T-cell (primary cell): ENCODE results near the gene ADAMTS10. TPM values are rescaled to one million over a fixed set of nuclear protein-coding genes. Genes with fewer than 3 reads are reported as not detected.
A peak's percentile ranks its signal among the peaks of the same experiment; 100 is the strongest.

Experiments used
- ATAC-seq, 4 experiments: fragments of 200-7000 bp in 3 of 4; fragments of 150-1000 bp in 1 of 4; cut with Tn5 transposase; replicated peaks in 1 of 4; 1 replicate in 3 of 4; 2 replicates in 1 of 4; pipeline ENCODE4 v1.10.0; 2021; ENCODE audit warnings: moderate library complexity in 3 of 4, mild to moderate bottlenecking in 2 of 4, moderate number of reproducible peaks in 1 of 4
- CTCF ChIA-PET, 2 donors: fragments of 300-600 bp; sonication (Branson Sonifier 250); formaldehyde crosslinking; loops; one replicate each; lab custom pipeline; 2022; ENCODE audit warnings: antibody characterized with exemption in 2 of 2; lab: Charles Lee
- POLR2A ChIA-PET, 2 donors: fragments of 300-600 bp; sonication (Branson Sonifier 250); formaldehyde crosslinking; loops; one replicate each; lab custom pipeline; 2022; ENCODE audit warnings: antibody characterized with exemption in 2 of 2; lab: Charles Lee
- DNase-seq, 35 experiments: peaks; one replicate each; pipeline versions ENCODE4 v3.0.0 to v3.0.0-alpha.2; 2013 to 2023
- H3K27ac ChIP-seq: one replicate; pipeline ENCODE4 v1.5.1; 2013; ENCODE audit warnings: low read length
- H3K27me3 ChIP-seq, 2 experiments: replicated peaks in 1 of 2; 1 replicate in 1 of 2; 2 replicates in 1 of 2; pipeline versions ENCODE4 v1.6.1 to v1.7.0; 2013; ENCODE audit warnings: low read length in 1 of 2, mixed read lengths in 1 of 2; ENCODE audit not compliant: control insufficient read depth in 2 of 2, insufficient read depth in 2 of 2; ENCODE audit errors: extremely low read depth in 1 of 2
- H3K36me3 ChIP-seq, 2 donors: 1 replicate in 1 of 2; 2 replicates in 1 of 2; pipeline versions ENCODE4 v1.6.1 to v1.7.0; 2013; ENCODE audit warnings: low read length in 1 of 2; ENCODE audit not compliant: control insufficient read depth in 2 of 2, insufficient read depth in 1 of 2; ENCODE audit errors: extremely low read depth in 1 of 2
- H3K4me1 ChIP-seq, 2 experiments: 1 replicate in 1 of 2; 2 replicates in 1 of 2; pipeline versions ENCODE4 v1.6.1 to v1.7.0; 2013; ENCODE audit warnings: low read length in 2 of 2, mixed read lengths in 1 of 2; ENCODE audit not compliant: insufficient read depth in 2 of 2, control insufficient read depth in 1 of 2; ENCODE audit errors: extremely low read depth in 1 of 2
- H3K4me3 ChIP-seq, 2 donors: 1 replicate in 1 of 2; 2 replicates in 1 of 2; pipeline versions ENCODE4 v1.5.1 to v1.7.0; 2013; ENCODE audit warnings: mild to moderate bottlenecking in 2 of 2, low read length in 1 of 2, moderate library complexity in 1 of 2; ENCODE audit not compliant: control insufficient read depth in 1 of 2; ENCODE audit errors: extremely low read depth in 1 of 2
- H3K9me3 ChIP-seq: 2 replicates; pipeline ENCODE4 v1.7.0; 2013
- H3K27ac Mint-ChIP-seq, 2 donors: one replicate each; pipeline ENCODE4 v1.8.0; 2020 to 2021; ENCODE audit warnings: mild to moderate bottlenecking in 2 of 2, mixed read lengths in 2 of 2
- H3K27me3 Mint-ChIP-seq, 2 donors: one replicate each; pipeline ENCODE4 v1.8.0; 2021 to 2022; ENCODE audit warnings: mixed read lengths in 2 of 2
- H3K36me3 Mint-ChIP-seq: one replicate; pipeline ENCODE4 v1.8.0; 2021; ENCODE audit warnings: mixed read lengths
- H3K4me1 Mint-ChIP-seq, 3 donors: one replicate each; pipeline ENCODE4 v1.8.0; 2020 to 2022; ENCODE audit warnings: mixed read lengths in 3 of 3, mild to moderate bottlenecking in 1 of 3
- H3K4me3 Mint-ChIP-seq, 3 donors: one replicate each; pipeline ENCODE4 v1.8.0; 2020 to 2022; ENCODE audit warnings: mild to moderate bottlenecking in 3 of 3, mixed read lengths in 3 of 3, moderate library complexity in 3 of 3
- H3K9me3 Mint-ChIP-seq, 3 donors: one replicate each; pipeline ENCODE4 v1.8.0; 2020 to 2022; ENCODE audit warnings: mixed read lengths in 3 of 3
- WGBS: methylation state at CpG from one replicate; pipeline ENCODE4 v1.1.5; 2013; ENCODE audit warnings: missing lambda C conversion rate; ENCODE audit not compliant: insufficient coverage; 5-methylcytosine and 5-hydroxymethylcytosine counted together
- total RNA-seq, 35 experiments: library from RNA in 6 of 35; stranded (reverse) in 6 of 35; fragments of 120-200 nt in 1 of 35; gene quantifications; one replicate each; pipeline versions ENCODE4 v1.2.1 to v1.2.4 and lab custom pipeline; 2013 to 2026

ADAMTS10 gene
- total RNA-seq, 5 donors from 2014 or later (not counting 1 experiment from before 2014, with no cell fraction given): 57.2 to 103 (median 80.1) TPM

DNA sequence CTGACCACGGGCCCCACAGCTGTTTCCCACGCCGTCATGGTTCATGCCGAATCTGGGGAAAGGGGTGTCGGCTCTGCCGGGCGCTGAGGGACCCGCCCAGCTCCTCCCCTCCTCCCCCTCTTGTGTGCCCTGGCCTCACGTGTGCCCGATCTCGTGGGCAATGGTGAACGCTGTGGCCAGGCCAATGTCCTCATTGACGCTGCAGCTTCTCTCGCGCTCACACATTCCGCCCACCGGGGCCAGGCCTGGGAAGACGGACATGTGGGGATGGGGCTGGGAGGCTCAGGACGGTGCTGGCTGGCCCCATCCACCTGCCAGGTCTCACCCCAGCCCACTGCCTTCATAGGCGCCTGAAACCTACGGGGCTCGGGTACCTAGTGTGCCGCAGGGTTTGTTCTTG lies 14.3 kb downstream of the ADAMTS10 start:
- peaks cover 12% of the 10 kb centered on the region in 2 donors for H3K36me3 ChIP-seq
- H3K9me3 ChIP-seq: no peaks in the 10 kb centered on the region
- Mint-ChIP-seq H3K9me3 (peaks cover 0 to 6% (median 0%) of the 10 kb centered on the region in 3 donors), H3K27me3 (peaks cover 0 to 2% of the 10 kb centered on the region in 2 donors), H3K27ac (no peak overlapping the region), H3K4me3 (no peak overlapping the region), H3K36me3 (peaks cover 31% of the 10 kb centered on the region), H3K4me1 (peaks cover 21 to 31% (median 29%) of the 10 kb centered on the region in 3 donors)
- ATAC-seq (no peak), DNase-seq (no peak)
- H3K27ac ChIP-seq: no peak overlapping the region
- peaks cover 2 to 21% of the 10 kb centered on the region in 2 experiments for H3K4me1 ChIP-seq
- H3K27me3 ChIP-seq: peaks cover 0 to 2% of the 10 kb centered on the region in 2 experiments
- ChIA-PET CTCF (interaction anchor here (0.5 to 1.3 kb wide), 4 partner anchors 15 to 136 kb away, joined by 3 to 5 read pairs (median 4); no protein-coding TSS in a partner anchor), POLR2A (interaction anchor here in 1 of 2 donors (0.5 kb wide), 1 partner anchor 1529 kb away, joined by 3 read pairs; no protein-coding TSS in a partner anchor)
- 88% methylated on average over 12 of the region's 23 CpGs for WGBS
- H3K4me3 ChIP-seq: no peak overlapping the region

DNA sequence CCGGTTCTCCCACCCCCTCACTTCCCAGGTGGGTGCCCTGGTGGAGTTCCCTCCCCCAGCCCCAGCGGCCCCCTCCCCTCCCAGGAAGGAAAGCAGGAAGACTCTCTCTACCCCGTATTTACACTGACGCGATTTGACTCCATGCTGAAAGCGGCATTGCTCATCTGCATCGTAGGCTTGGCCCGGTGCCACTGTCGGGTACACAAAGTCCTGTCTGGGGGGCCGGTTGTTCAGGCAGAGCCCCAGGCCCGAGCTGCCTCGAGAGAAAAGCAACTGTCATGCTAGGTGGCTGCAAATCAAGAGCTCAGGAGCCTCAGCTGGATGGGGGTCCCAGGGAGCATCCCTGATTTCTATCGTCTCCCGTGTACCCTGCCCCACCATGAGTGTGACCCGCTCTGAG lies 14.9 kb downstream of the ADAMTS10 start:
- H3K9me3 Mint-ChIP-seq: peaks cover 0 to 6% (median 0%) of the 10 kb centered on the region in 3 donors
- peaks cover 2 to 21% of the 10 kb centered on the region in 2 experiments for H3K4me1 ChIP-seq
- H3K36me3 ChIP-seq: peaks cover 7 to 9% of the 10 kb centered on the region in 2 donors
- no peaks in the 10 kb centered on the region for H3K9me3 ChIP-seq
- ATAC-seq (no peak), DNase-seq (no peak)
- ChIA-PET CTCF (interaction anchor here (0.5 to 1.3 kb wide), 3 partner anchors 16 to 135 kb away, joined by 3 to 5 read pairs (median 4); no protein-coding TSS in a partner anchor), POLR2A (interaction anchor here in 1 of 2 donors (0.5 kb wide), 1 partner anchor 1528 kb away, joined by 3 read pairs; no protein-coding TSS in a partner anchor)
- no peak overlapping the region for H3K27ac ChIP-seq
- peak overlapping the region in 1 of 2 donors; percentile 49 for H3K27ac Mint-ChIP-seq
- no peak overlapping the region for H3K4me3 ChIP-seq
- peaks cover 0 to 2% of the 10 kb centered on the region in 2 donors for H3K27me3 Mint-ChIP-seq
- peaks cover 31% of the 10 kb centered on the region for H3K36me3 Mint-ChIP-seq
- H3K4me3 Mint-ChIP-seq: no peak overlapping the region
- H3K27me3 ChIP-seq: peaks cover 0 to 2% of the 10 kb centered on the region in 2 experiments
- 87% methylated on average over 14 of the region's 15 CpGs for WGBS
- peaks cover 23 to 34% (median 31%) of the 10 kb centered on the region in 3 donors for H3K4me1 Mint-ChIP-seq

DNA sequence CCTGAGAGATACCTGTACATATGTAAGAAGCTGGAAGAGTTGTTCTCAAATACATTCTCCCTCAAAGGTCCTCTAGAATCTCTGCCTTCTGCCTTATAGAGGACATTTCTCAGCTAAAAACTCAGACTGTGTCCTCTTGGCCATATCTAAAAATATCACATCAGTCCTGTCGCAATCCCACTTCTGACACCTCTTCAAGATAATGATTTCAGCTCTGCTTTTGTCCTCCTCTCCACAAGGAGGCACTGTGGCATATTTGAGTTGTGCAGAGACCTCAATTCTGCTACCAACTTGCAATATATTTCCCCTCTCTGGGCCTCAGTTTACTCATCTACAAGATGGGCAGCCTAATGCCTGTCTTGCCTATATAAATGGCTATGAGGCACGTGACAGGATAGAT lies 16.6 kb downstream of the ADAMTS10 start:
- no peak overlapping the region for H3K27ac Mint-ChIP-seq
- H3K27ac ChIP-seq: no peak overlapping the region
- peaks cover 24% of the 10 kb centered on the region for H3K36me3 Mint-ChIP-seq
- H3K4me3 Mint-ChIP-seq: peak overlapping the region in 2 of 3 donors; percentile 32 to 71
- H3K9me3 ChIP-seq: no peaks in the 10 kb centered on the region
- whole genome bisulfite sequencing: 100% methylated on average over 1 of the region's 2 CpGs
- peaks cover 0 to 2% of the 10 kb centered on the region in 2 donors for H3K27me3 Mint-ChIP-seq
- no peak for DNase-seq
- H3K4me1 ChIP-seq: peaks cover 2 to 21% of the 10 kb centered on the region in 2 experiments
- no peak overlapping the region for H3K4me3 ChIP-seq
- peaks cover 23 to 35% (median 31%) of the 10 kb centered on the region in 3 donors for H3K4me1 Mint-ChIP-seq
- ChIA-PET CTCF (interaction anchor here (0.5 to 1.7 kb wide), 6 partner anchors 13 to 242 kb away, joined by 3 to 8 read pairs (median 5); no protein-coding TSS in a partner anchor), POLR2A (no interaction called here)
- no peak for ATAC-seq
- H3K9me3 Mint-ChIP-seq: peaks cover 0 to 6% (median 0%) of the 10 kb centered on the region in 3 donors
- peaks cover 7 to 9% of the 10 kb centered on the region in 2 donors for H3K36me3 ChIP-seq
- peaks cover 0 to 2% of the 10 kb centered on the region in 2 experiments for H3K27me3 ChIP-seq

DNA sequence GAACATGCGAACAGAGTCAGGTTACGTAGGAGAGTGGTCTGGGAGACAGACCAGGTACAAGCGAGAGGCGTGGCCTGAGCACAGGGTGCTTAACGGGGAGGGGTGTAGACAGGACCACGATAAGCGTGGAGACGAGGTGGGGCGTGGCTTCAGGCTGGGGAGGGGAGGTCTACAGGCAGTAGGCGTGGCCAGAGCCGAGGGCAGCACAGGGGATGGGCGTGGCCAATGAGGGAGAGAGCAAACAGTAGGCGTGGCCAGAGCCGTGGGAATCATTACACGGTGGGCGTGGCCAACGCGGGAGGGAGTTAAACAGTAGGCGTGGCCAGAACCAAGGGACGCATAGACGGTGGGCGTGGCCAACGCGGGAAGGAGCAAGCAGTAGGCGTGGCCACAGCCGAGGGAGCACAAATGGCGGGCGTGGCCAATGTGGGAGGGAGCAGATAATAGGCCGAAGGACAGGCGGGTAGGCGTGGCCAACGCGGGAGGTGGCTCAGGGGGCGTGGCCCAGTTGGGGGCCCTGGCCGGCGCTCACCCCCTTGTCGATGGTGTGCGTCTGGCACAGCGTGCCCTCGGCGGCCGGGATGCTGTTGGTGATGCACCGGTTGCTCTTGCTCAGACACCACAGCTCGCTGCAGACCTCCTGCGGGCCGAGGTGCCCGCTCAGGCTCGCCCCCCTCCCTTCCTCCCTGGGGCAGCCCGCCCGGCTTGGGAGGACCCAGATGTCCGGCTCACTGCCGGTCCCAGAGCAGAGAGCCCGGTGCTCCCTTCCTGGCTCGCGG lies 18.1 kb downstream of the ADAMTS10 start:
- Histone ChIP-seq H3K4me1 (peaks cover 2 to 21% of the 10 kb centered on the region in 2 experiments), H3K9me3 (no peaks in the 10 kb centered on the region), H3K4me3 (peak overlapping the region; percentile 33 to 50), H3K36me3 (peaks cover 5 to 7% of the 10 kb centered on the region in 2 donors), H3K27me3 (peaks cover 0 to 2% of the 10 kb centered on the region in 2 experiments), H3K27ac (no peak overlapping the region)
- Mint-ChIP-seq H3K4me3 (peak overlapping the region; percentile 71 to 80 (median 77)), H3K27me3 (peaks cover 0 to 3% of the 10 kb centered on the region in 2 donors), H3K9me3 (peaks cover 0 to 6% (median 0%) of the 10 kb centered on the region in 3 donors), H3K4me1 (peaks cover 23 to 35% (median 31%) of the 10 kb centered on the region in 3 donors), H3K27ac (peak overlapping the region in 1 of 2 donors; percentile 55), H3K36me3 (peaks cover 14% of the 10 kb centered on the region)
- ChIA-PET POLR2A (interaction anchor here (0.6 kb wide), 2 partner anchors 23 to 840 kb away, joined by 3 to 4 read pairs; no protein-coding TSS in a partner anchor), CTCF (interaction anchor here in 1 of 2 donors (0.6 to 1.5 kb wide), 5 partner anchors 11 to 1836 kb away, joined by 3 to 8 read pairs (median 3); no protein-coding TSS in a partner anchor)
- peak; percentile 83 to 88 (median 86) for ATAC-seq
- DNase-seq: peak; percentile 85 to 97 (median 95)
- WGBS: 4% methylated on average over 52 of the region's 55 CpGs

DNA sequence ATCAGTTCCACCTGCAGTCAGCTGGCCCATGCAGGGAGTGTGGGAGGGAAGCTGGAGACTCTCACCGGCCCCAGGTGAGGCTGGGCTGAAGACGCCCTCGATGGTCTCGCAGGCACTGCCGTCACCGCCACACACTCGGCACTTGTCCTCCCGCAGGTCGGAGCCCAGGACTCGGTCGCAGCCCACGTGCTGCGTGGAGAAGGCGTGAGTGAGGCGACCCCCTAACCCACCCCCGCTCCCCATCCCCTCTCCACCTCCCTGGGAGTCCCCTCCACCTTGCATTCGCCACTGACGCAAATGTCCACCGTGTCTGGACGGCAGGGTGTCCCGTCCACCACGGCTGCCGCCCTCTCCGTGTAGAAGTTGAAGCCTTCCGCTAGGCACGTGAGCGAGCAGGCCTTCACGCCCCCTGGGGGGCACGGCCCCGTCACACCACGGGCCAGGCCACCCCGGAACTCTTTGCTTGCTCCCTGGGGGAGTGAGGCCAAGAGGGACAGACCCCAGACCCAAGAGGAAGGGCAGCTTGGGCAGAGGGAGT lies 21.3 kb downstream of the ADAMTS10 start:
- no peak overlapping the region for H3K27ac ChIP-seq
- peaks cover 0 to 6% (median 0%) of the 10 kb centered on the region in 3 donors for H3K9me3 Mint-ChIP-seq
- ATAC-seq (no peak), DNase-seq (no peak)
- POLR2A ChIA-PET: no interaction called here
- H3K27ac Mint-ChIP-seq: no peak overlapping the region
- H3K4me3 Mint-ChIP-seq: no peak overlapping the region
- no peaks in the 10 kb centered on the region for H3K36me3 Mint-ChIP-seq
- no peak overlapping the region for H3K4me3 ChIP-seq
- H3K27me3 Mint-ChIP-seq: peaks cover 0 to 3% of the 10 kb centered on the region in 2 donors
- peaks cover 21 to 26% (median 23%) of the 10 kb centered on the region in 3 donors for H3K4me1 Mint-ChIP-seq
- WGBS: 95% methylated on average over 24 of the region's 32 CpGs
- H3K9me3 ChIP-seq: no peaks in the 10 kb centered on the region
- peaks cover 2 to 24% of the 10 kb centered on the region in 2 experiments for H3K4me1 ChIP-seq
- CTCF ChIA-PET: no interaction called here
- H3K36me3 ChIP-seq: no peaks in the 10 kb centered on the region
- H3K27me3 ChIP-seq: no peaks in the 10 kb centered on the region
